ENCODE results near the gene COIL.

The COIL gene

GRCh38 chr17:56960596-56961538 lies at the start of gene COIL:
COIL (minus strand) TSS chr17:56961050; CDS start chr17:56961019, 31 bp downstream.
- peak within 1 kb of the TSS; percentile 62 for H3K4me3 ChIP-seq (ENCODE audit: low read depth, low read length)
- peak; percentile 92 for TF ChIP-seq CTCF (IDR thresholded peaks at IDR 0.05; ENCODE audit: control insufficient read depth, extremely low read depth, insufficient read depth)
- DNase-seq (ENCODE audit: low read depth), result peak; percentile 77

GRCh38 chr17:57010487-57010886 lies 49.6 kb upstream of the COIL start:
- TF ChIP-seq CTCF (IDR thresholded peaks at IDR 0.05; ENCODE audit: control insufficient read depth, extremely low read depth, insufficient read depth), result no peak
- H3K4me3 ChIP-seq (ENCODE audit: low read depth, low read length), result no peak overlapping the region

GRCh38 chr17:57009737-57010445 lies 49.0 kb upstream of the COIL start:
- DNase-seq (ENCODE audit: low read depth), result no peak
- peak; percentile 75 for TF ChIP-seq CTCF (IDR thresholded peaks at IDR 0.05; ENCODE audit: control insufficient read depth, extremely low read depth, insufficient read depth)
- no peak overlapping the region for H3K4me3 ChIP-seq (ENCODE audit: low read depth, low read length)

More at GRCh38 chr17:57010487-57010886, 49.6 kb upstream of the COIL start:
- no peak for DNase-seq (ENCODE audit: low read depth)

GRCh38 chr17:57008958-57009357 lies 48.1 kb upstream of the COIL start:
- no peak for DNase-seq (ENCODE audit: low read depth)
- TF ChIP-seq CTCF (IDR thresholded peaks at IDR 0.05; ENCODE audit: control insufficient read depth, extremely low read depth, insufficient read depth), result no peak
- no peak overlapping the region for H3K4me3 ChIP-seq (ENCODE audit: low read depth, low read length)

- no peak for DNase-seq (ENCODE audit: low read depth)
These were observed 45.2 kb upstream of the COIL start for GRCh38 chr17:57006040-57006439.

More at GRCh38 chr17:57006040-57006439, 45.2 kb upstream of the COIL start:
- no peak overlapping the region for H3K4me3 ChIP-seq (ENCODE audit: low read depth, low read length)
- no peak for TF ChIP-seq CTCF (IDR thresholded peaks at IDR 0.05; ENCODE audit: control insufficient read depth, extremely low read depth, insufficient read depth)
